Muscle layer of colon (tissue), 2 donors: ENCODE results near the gene CREB1.

Source experiments
- H3K27ac ChIP-seq: one replicate; pipeline ENCODE4 v1.7.0; 2013; ENCODE audit warnings: low read depth, mild to moderate bottlenecking, low read length, moderate library complexity
- H3K27me3 ChIP-seq, 2 donors: one replicate each; pipeline ENCODE4 v1.7.0; 2013; ENCODE audit warnings: low read length in 2 of 2, mild to moderate bottlenecking in 2 of 2; ENCODE audit not compliant: insufficient read depth in 2 of 2, control insufficient read depth in 1 of 2
- H3K36me3 ChIP-seq: one replicate; pipeline ENCODE4 v1.7.0; 2013; ENCODE audit warnings: mild to moderate bottlenecking, low read length; ENCODE audit not compliant: insufficient read depth
- H3K4me1 ChIP-seq: one replicate; pipeline ENCODE4 v1.7.0; 2013; ENCODE audit warnings: mild to moderate bottlenecking, low read length; ENCODE audit not compliant: insufficient read depth
- H3K4me3 ChIP-seq, 2 donors: one replicate each; pipeline ENCODE4 v1.7.0; 2013; ENCODE audit warnings: low read length in 2 of 2, low read depth in 1 of 2, mild to moderate bottlenecking in 1 of 2, moderate library complexity in 1 of 2
- H3K9ac ChIP-seq: one replicate; pipeline ENCODE4 v1.7.0; 2013; ENCODE audit warnings: low read length
- H3K9me3 ChIP-seq: one replicate; pipeline ENCODE4 v1.7.0; 2013; ENCODE audit warnings: mild to moderate bottlenecking, low read length
- donor health status: abdominal sarcoma.
- donor health status: Adenocarcinoma of cecum.

Gene CREB1

GRCh38 chr2:207549145-207549544, 19.4 kb downstream of the CREB1 start:
- Histone ChIP-seq H3K9ac (no peak overlapping the region), H3K27ac (no peak overlapping the region), H3K4me3 (no peak overlapping the region)

GRCh38 chr2:207558079-207558491, 28.3 kb downstream of the CREB1 start:
- Histone ChIP-seq H3K4me3 (no peak overlapping the region), H3K27ac (no peak overlapping the region), H3K9ac (no peak overlapping the region), H3K27me3 (no peaks in the 10 kb centered on the region), H3K36me3 (peaks cover 15% of the 10 kb centered on the region), H3K4me1 (peaks cover 6% of the 10 kb centered on the region), H3K9me3 (no peaks in the 10 kb centered on the region)

More at GRCh38 chr2:207549145-207549544, 19.4 kb downstream of the CREB1 start:
- no peaks in the 10 kb centered on the region for H3K36me3 ChIP-seq
- H3K27me3 ChIP-seq = no peaks in the 10 kb centered on the region
- H3K9me3 ChIP-seq = no peaks in the 10 kb centered on the region
- peaks cover 19% of the 10 kb centered on the region for H3K4me1 ChIP-seq

GRCh38 chr2:207561386-207562080, 31.8 kb downstream of the CREB1 start:
- Histone ChIP-seq H3K27ac (no peak overlapping the region), H3K4me1 (peaks cover 6% of the 10 kb centered on the region)

DNA sequence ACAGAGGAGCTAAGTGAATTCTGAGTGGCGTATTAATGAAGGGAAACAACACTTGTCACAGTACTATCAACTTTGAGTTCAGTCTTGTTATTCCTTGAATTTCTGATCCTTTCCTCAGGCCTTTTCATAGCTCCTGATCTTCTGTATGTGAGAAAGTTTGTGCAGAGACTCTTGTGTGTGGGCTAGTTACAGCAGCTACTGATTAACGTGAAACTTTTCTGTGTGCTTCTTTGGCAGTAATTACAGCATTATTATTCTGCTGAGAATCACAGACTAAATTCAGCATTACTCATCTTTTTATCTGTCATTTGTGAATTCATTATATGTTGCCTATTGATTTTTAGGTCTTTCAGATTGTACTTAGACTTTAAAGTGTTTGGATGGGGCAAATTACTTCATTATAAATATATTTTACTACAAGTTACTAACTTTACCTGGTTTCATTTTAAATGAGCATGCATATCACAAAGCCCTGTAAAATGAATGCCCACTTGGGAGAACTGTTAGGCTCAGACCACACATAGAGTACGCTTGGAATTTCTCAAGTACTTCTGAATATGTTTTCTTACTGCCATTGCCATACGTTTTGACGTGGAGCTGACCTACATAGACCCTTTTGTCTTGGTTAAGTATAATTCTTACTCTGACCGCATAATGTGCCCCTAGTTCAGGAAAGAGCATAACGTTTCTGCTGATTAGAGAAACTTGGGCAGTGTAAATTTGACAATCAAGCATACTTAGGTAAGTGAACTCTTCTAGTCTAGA, 36.2 kb downstream of the CREB1 start:
- H3K27me3 ChIP-seq = no peaks in the 10 kb centered on the region
- peaks cover 19% of the 10 kb centered on the region for H3K36me3 ChIP-seq
- no peak overlapping the region for H3K4me3 ChIP-seq
- no peak overlapping the region for H3K27ac ChIP-seq
- no peaks in the 10 kb centered on the region for H3K4me1 ChIP-seq
- no peaks in the 10 kb centered on the region for H3K9me3 ChIP-seq
- no peak overlapping the region for H3K9ac ChIP-seq

More at GRCh38 chr2:207561386-207562080, 31.8 kb downstream of the CREB1 start:
- peaks cover 15% of the 10 kb centered on the region for H3K36me3 ChIP-seq
- H3K27me3 ChIP-seq = no peaks in the 10 kb centered on the region
- H3K4me3 ChIP-seq = no peak overlapping the region
- no peaks in the 10 kb centered on the region for H3K9me3 ChIP-seq
- no peak overlapping the region for H3K9ac ChIP-seq

- peaks cover 21% of the 10 kb centered on the region for H3K36me3 ChIP-seq
- H3K27ac ChIP-seq = no peak overlapping the region
- H3K27me3 ChIP-seq = no peaks in the 10 kb centered on the region
- H3K9ac ChIP-seq = no peak overlapping the region
- H3K9me3 ChIP-seq = no peaks in the 10 kb centered on the region
- no peaks in the 10 kb centered on the region for H3K4me1 ChIP-seq
- no peak overlapping the region for H3K4me3 ChIP-seq
These were observed 37.9 kb downstream of the CREB1 start for GRCh38 chr2:207567671-207568070.

- Histone ChIP-seq H3K9ac (no peak overlapping the region), H3K9me3 (no peaks in the 10 kb centered on the region), H3K36me3 (peaks cover 30% of the 10 kb centered on the region), H3K27me3 (no peaks in the 10 kb centered on the region), H3K4me3 (no peak overlapping the region), H3K27ac (no peak overlapping the region), H3K4me1 (no peaks in the 10 kb centered on the region)
These were observed 41.6 kb downstream of the CREB1 start for GRCh38 chr2:207571370-207571769.

DNA sequence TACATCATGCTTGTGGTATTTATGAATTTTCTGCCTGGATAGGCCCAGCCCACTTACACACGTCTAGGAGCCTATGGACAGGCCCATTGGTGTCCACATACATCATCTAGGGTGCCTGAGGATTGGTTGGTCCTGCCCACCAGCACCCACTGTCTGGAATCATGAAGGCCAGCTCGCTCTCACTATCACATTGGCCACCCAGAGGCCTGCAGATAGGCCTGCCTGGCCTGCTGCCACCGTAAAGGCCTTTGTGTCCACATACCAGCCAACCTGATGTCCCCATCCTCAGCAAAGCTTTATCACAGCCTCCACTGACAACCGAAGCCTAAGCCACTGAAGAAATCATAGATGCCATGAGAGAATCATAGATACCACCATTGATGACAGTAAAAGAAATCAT, 55.2 kb downstream of the CREB1 start:
- no peak overlapping the region for H3K4me3 ChIP-seq
- H3K4me1 ChIP-seq = no peaks in the 10 kb centered on the region
- H3K27me3 ChIP-seq = no peaks in the 10 kb centered on the region
- H3K9me3 ChIP-seq = no peaks in the 10 kb centered on the region
- H3K36me3 ChIP-seq = peaks cover 31% of the 10 kb centered on the region
- no peak overlapping the region for H3K9ac ChIP-seq
- no peak overlapping the region for H3K27ac ChIP-seq

GRCh38 chr2:207587305-207587704, 57.5 kb downstream of the CREB1 start:
- Histone ChIP-seq H3K9ac (no peak overlapping the region), H3K4me1 (no peaks in the 10 kb centered on the region), H3K36me3 (peaks cover 16% of the 10 kb centered on the region), H3K27ac (no peak overlapping the region), H3K9me3 (no peaks in the 10 kb centered on the region), H3K4me3 (no peak overlapping the region), H3K27me3 (no peaks in the 10 kb centered on the region)

DNA sequence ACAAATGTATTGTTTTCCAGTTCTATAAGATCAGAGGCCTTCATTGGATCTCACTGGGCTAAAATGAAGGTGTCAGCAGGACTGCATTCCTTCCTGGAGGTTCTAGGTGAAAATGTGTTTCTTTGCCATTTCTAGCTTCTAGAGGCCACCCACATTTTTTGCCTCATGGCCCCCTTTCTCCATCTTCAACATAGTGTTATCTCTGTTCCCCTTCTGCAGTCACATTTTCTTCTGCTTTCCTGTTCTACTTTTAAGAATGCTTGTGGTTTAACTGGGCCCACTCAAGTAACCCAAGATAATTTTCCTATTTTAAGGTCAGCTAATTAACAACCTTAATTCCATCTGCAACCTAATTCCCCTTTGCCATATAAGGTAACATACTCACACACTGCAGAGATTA, 59.4 kb downstream of the CREB1 start:
- H3K27ac ChIP-seq = no peak overlapping the region
- H3K36me3 ChIP-seq = peaks cover 16% of the 10 kb centered on the region
- H3K4me1 ChIP-seq = no peaks in the 10 kb centered on the region
- H3K9ac ChIP-seq = no peak overlapping the region
- H3K27me3 ChIP-seq = no peaks in the 10 kb centered on the region
- no peak overlapping the region for H3K4me3 ChIP-seq
- H3K9me3 ChIP-seq = no peaks in the 10 kb centered on the region

DNA sequence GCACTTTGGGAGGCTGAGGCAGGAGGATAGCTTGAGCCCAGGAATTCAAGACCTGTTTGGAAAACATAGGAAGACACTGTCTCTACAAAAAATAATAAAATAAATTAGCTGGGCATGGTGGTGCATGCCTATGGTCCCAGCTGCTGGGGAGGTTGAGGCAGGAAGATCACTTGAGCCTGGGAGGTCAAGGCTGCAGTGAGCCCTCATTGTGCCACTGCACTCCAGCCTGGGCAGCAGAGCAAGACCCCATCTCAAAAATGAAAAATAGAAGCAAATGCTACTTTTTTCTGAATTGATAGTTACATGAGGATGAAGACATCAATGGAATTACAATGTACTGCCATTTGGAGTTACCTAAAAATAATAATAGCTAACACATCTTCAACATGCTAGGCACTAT, 63.5 kb downstream of the CREB1 start:
- H3K9ac ChIP-seq = no peak overlapping the region
- no peaks in the 10 kb centered on the region for H3K9me3 ChIP-seq
- H3K27ac ChIP-seq = no peak overlapping the region
- H3K36me3 ChIP-seq = peaks cover 18% of the 10 kb centered on the region
- no peaks in the 10 kb centered on the region for H3K27me3 ChIP-seq
- no peaks in the 10 kb centered on the region for H3K4me1 ChIP-seq
- no peak overlapping the region for H3K4me3 ChIP-seq

- Histone ChIP-seq H3K4me3 (no peak overlapping the region), H3K9me3 (no peaks in the 10 kb centered on the region), H3K9ac (no peak overlapping the region), H3K27me3 (no peaks in the 10 kb centered on the region), H3K27ac (no peak overlapping the region), H3K4me1 (no peaks in the 10 kb centered on the region), H3K36me3 (peaks cover 16% of the 10 kb centered on the region)
These were observed 64.5 kb downstream of the CREB1 start for GRCh38 chr2:207594264-207594663.
